Panc1 (cell line): ENCODE results near the gene HAT1.

Experiments used
- CTCF ChIP-seq: fragments of 450-650 bp; IDR thresholded peaks from 2 replicates; pipeline ENCODE4 v1.5.1; 2017; ENCODE audit warnings: mild to moderate bottlenecking
- POLR2AphosphoS5 ChIP-seq: IDR thresholded peaks from 2 replicates; pipeline ENCODE4 v1.6.1; 2012; ENCODE audit warnings: mild to moderate bottlenecking, low read depth, low read length, moderate library complexity
- REST ChIP-seq, 2 experiments: IDR thresholded peaks; 2 replicates each; pipeline ENCODE4 v1.6.1; 2011 to 2012; ENCODE audit warnings: low read depth in 2 of 2, control low read depth in 1 of 2, low read length in 1 of 2, mild to moderate bottlenecking in 1 of 2, moderate library complexity in 1 of 2; ENCODE audit not compliant: insufficient read depth in 1 of 2
- SIN3A ChIP-seq: IDR thresholded peaks from 2 replicates; pipeline ENCODE4 v1.6.1; 2012; ENCODE audit warnings: low read depth, mild to moderate bottlenecking, low read length, moderate library complexity, borderline replicate concordance; ENCODE audit not compliant: insufficient read depth

GRCh38 chr2:171996021-171996420 is 73.8 kb downstream of the HAT1 start:
- TF ChIP-seq CTCF, result no peak
- TF ChIP-seq POLR2AphosphoS5, result no peak
- no peak for TF ChIP-seq SIN3A
- TF ChIP-seq REST (IDR thresholded peaks at IDR 0.05; ENCODE audit: insufficient read depth in 1 of 2, low read depth in 2 of 2, low read length in 1 of 2), result no peak
